HG03280 (cell line): Measurements from ENCODE around the gene ARFGEF3.

Experiments
- ATAC-seq: cut with Tn5 transposase; IDR thresholded peaks from one replicate; pipeline ENCODE4 v1.9.1; 2021; ENCODE audit warnings: mild to moderate bottlenecking, moderate library complexity; ENCODE audit not compliant: unreplicated experiment

Gene ARFGEF3

GRCh38 chr6:138297761-138298298 is 136.1 kb downstream of the ARFGEF3 start:
- no peak for ATAC-seq

GRCh38 chr6:138300469-138300868 is 138.7 kb downstream of the ARFGEF3 start:
- no peak for ATAC-seq

GRCh38 chr6:138302554-138302953 is 140.8 kb downstream of the ARFGEF3 start:
- no peak for ATAC-seq

GRCh38 chr6:138307352-138307751 is 145.6 kb downstream of the ARFGEF3 start:
- no peak for ATAC-seq

GRCh38 chr6:138307816-138308730 is 146.3 kb downstream of the ARFGEF3 start:
- no peak for ATAC-seq

GRCh38 chr6:138308731-138309110 is 147.0 kb downstream of the ARFGEF3 start:
- no peak for ATAC-seq

- ATAC-seq: no peak
These were observed 148.0 kb downstream of the ARFGEF3 start for GRCh38 chr6:138309695-138310094.

GRCh38 chr6:138310294-138310693 is 148.6 kb downstream of the ARFGEF3 start:
- ATAC-seq: no peak

- no peak for ATAC-seq
These were observed 149.1 kb downstream of the ARFGEF3 start for GRCh38 chr6:138310821-138311220.

- no peak for ATAC-seq
These were observed 149.5 kb downstream of the ARFGEF3 start for GRCh38 chr6:138311268-138311667.

GRCh38 chr6:138318741-138319375 is 157.1 kb downstream of the ARFGEF3 start:
- no peak for ATAC-seq

GRCh38 chr6:138321934-138322333 is 160.2 kb downstream of the ARFGEF3 start:
- ATAC-seq: no peak

- no peak for ATAC-seq
These were observed 162.1 kb downstream of the ARFGEF3 start for GRCh38 chr6:138323821-138324220.

GRCh38 chr6:138328210-138328609 is 166.5 kb downstream of the ARFGEF3 start:
- no peak for ATAC-seq

- ATAC-seq: no peak
These were observed 169.0 kb downstream of the ARFGEF3 start for GRCh38 chr6:138330763-138331162.

- ATAC-seq: no peak
These were observed 169.7 kb downstream of the ARFGEF3 start for GRCh38 chr6:138331444-138331843.

- ATAC-seq: no peak
These were observed 170.2 kb downstream of the ARFGEF3 start for GRCh38 chr6:138331984-138332383.

GRCh38 chr6:138334000-138334399 is 172.3 kb downstream of the ARFGEF3 start:
- ATAC-seq: no peak

- ATAC-seq: no peak
These were observed 173.2 kb downstream of the ARFGEF3 start for GRCh38 chr6:138334963-138335362.

- no peak for ATAC-seq
These were observed 174.5 kb downstream of the ARFGEF3 start for GRCh38 chr6:138336221-138336620.

- ATAC-seq: no peak
These were observed 175.3 kb downstream of the ARFGEF3 start for GRCh38 chr6:138337076-138337475.

- no peak for ATAC-seq
These were observed 177.3 kb downstream of the ARFGEF3 start for GRCh38 chr6:138339024-138339423.
